Smooth muscle cell (in vitro differentiated cells): ENCODE measurements around the gene TMEM72. TPM values are rescaled to one million over a fixed set of nuclear protein-coding genes. Genes with fewer than 3 reads are reported as not detected.
A peak's percentile ranks its signal among the peaks of the same experiment; 100 is the strongest.

Experiments
- DNase-seq: peaks from one replicate; lab custom pipeline; 2025; ENCODE audit not compliant: unreplicated experiment; lab: John Stamatoyannopoulos, UW
- H2AFZ ChIP-seq: fragments of 200-600 bp; sonication (generic); 2 replicates; pipeline ENCODE4 v1.6.0; 2016; ENCODE audit warnings: antibody characterized with exemption, low read depth, mild to moderate bottlenecking
- H3F3A ChIP-seq: fragments of 200-600 bp; sonication (generic); 2 replicates; pipeline ENCODE4 v1.6.0; 2017; ENCODE audit warnings: antibody characterized with exemption, low read depth
- H3K27ac ChIP-seq: fragments of 200-600 bp; sonication (generic); 2 replicates; pipeline ENCODE4 v1.5.1; 2016; ENCODE audit warnings: low read depth, mild to moderate bottlenecking
- H3K27me3 ChIP-seq: fragments of 200-600 bp; sonication (generic); 2 replicates; pipeline ENCODE4 v1.6.1; 2016; ENCODE audit warnings: low read depth, mild to moderate bottlenecking
- H3K36me3 ChIP-seq: fragments of 200-600 bp; sonication (generic); 2 replicates; pipeline ENCODE4 v1.5.1; 2016; ENCODE audit warnings: low read depth
- H3K4me1 ChIP-seq: fragments of 200-600 bp; sonication (generic); 2 replicates; pipeline ENCODE4 v1.5.1; 2016; ENCODE audit warnings: low read depth
- H3K4me2 ChIP-seq: fragments of 200-600 bp; sonication (generic); 2 replicates; pipeline ENCODE4 v1.6.0; 2016; ENCODE audit warnings: mild to moderate bottlenecking
- H3K4me3 ChIP-seq: fragments of 200-600 bp; sonication (generic); 2 replicates; pipeline ENCODE4 v1.5.1; 2016; ENCODE audit warnings: mild to moderate bottlenecking
- H3K79me2 ChIP-seq: fragments of 200-600 bp; sonication (generic); 2 replicates; pipeline ENCODE4 v1.6.0; 2016; ENCODE audit warnings: low read depth, mild to moderate bottlenecking
- H3K9ac ChIP-seq: fragments of 200-600 bp; sonication (generic); 2 replicates; pipeline ENCODE4 v1.6.0; 2016; ENCODE audit warnings: low read depth
- H3K9me3 ChIP-seq: fragments of 200-600 bp; sonication (generic); replicated peaks from 2 replicates; pipeline ENCODE4 v1.5.1; 2016; ENCODE audit warnings: low read depth
- H4K20me1 ChIP-seq: fragments of 200-600 bp; sonication (generic); 2 replicates; pipeline ENCODE4 v1.6.0; 2016; ENCODE audit warnings: low read depth
- WGBS: methylation state at CpG from one replicate; pipeline ENCODE4 v1.1.7; 2016; ENCODE audit warnings: low lambda C conversion rate; 5-methylcytosine and 5-hydroxymethylcytosine counted together
- polyA plus RNA-seq: library from polyadenylated mRNA; unstranded; fragments of >200 nt; fragmentation: Nextera tagmentation; extraction: Ambion mirVana; gene quantifications from 2 replicates; pipeline ENCODE4 v1.2.1, GENCODE V29; 2016
- total RNA-seq: library from RNA; depleted of rRNA; stranded (reverse); fragments of >200 nt; gene quantifications from 2 replicates; pipeline ENCODE4 v1.2.3, GENCODE V29; 2014
- TF ChIP-seq, protein P1 (sequence below): fragments of 200-600 bp; sonication (generic); IDR thresholded peaks from 2 replicates; pipeline ENCODE4 v1.5.1; 2017; ENCODE audit warnings: borderline replicate concordance, mild to moderate bottlenecking, antibody characterized with exemption; ENCODE audit not compliant: insufficient read depth, poor library complexity, severe bottlenecking

Gene TMEM72
- total and polyA plus RNA-seq, 2 experiments from 2014 or later, result not detected

- Histone ChIP-seq H3K9ac (no peak overlapping the region), H3F3A (peaks cover 6% of the 10 kb centered on the region), H3K4me2 (peak overlapping the region; percentile 83), H4K20me1 (no peaks in the 10 kb centered on the region), H3K27ac (peak overlapping the region; percentile 53), H3K9me3 (no peaks in the 10 kb centered on the region), H3K27me3 (no peaks in the 10 kb centered on the region), H3K4me1 (peaks cover 39% of the 10 kb centered on the region), H3K4me3 (peak overlapping the region; percentile 39), H2AFZ (no peak overlapping the region), H3K79me2 (no peaks in the 10 kb centered on the region), H3K36me3 (no peaks in the 10 kb centered on the region)
- DNase-seq, result no peak
- WGBS, result 35% methylated on average over 4 of the region's 4 CpGs
- TF ChIP-seq, protein P1, sequence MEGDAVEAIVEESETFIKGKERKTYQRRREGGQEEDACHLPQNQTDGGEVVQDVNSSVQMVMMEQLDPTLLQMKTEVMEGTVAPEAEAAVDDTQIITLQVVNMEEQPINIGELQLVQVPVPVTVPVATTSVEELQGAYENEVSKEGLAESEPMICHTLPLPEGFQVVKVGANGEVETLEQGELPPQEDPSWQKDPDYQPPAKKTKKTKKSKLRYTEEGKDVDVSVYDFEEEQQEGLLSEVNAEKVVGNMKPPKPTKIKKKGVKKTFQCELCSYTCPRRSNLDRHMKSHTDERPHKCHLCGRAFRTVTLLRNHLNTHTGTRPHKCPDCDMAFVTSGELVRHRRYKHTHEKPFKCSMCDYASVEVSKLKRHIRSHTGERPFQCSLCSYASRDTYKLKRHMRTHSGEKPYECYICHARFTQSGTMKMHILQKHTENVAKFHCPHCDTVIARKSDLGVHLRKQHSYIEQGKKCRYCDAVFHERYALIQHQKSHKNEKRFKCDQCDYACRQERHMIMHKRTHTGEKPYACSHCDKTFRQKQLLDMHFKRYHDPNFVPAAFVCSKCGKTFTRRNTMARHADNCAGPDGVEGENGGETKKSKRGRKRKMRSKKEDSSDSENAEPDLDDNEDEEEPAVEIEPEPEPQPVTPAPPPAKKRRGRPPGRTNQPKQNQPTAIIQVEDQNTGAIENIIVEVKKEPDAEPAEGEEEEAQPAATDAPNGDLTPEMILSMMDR, result no peak
Observed at GRCh38 chr10:44978213-44978569, 67.1 kb downstream of the TMEM72 start.

- Histone ChIP-seq H3F3A (peaks cover 6% of the 10 kb centered on the region), H3K27ac (peak within 1 kb of the TSS; percentile 53), H3K9ac (peak within 1 kb of the TSS; percentile 32), H3K27me3 (no peaks in the 10 kb centered on the region), H3K79me2 (no peaks in the 10 kb centered on the region), H3K36me3 (no peaks in the 10 kb centered on the region), H2AFZ (peak within 1 kb of the TSS; percentile 26), H3K4me3 (peak within 1 kb of the TSS; percentile 39), H4K20me1 (no peaks in the 10 kb centered on the region), H3K9me3 (no peaks in the 10 kb centered on the region), H3K4me1 (peaks cover 39% of the 10 kb centered on the region), H3K4me2 (peak within 1 kb of the TSS; percentile 83)
- TF ChIP-seq, protein P1, result no peak
- WGBS, result 22% methylated on average over 12 of the region's 12 CpGs
- DNase-seq, result peak; percentile 35
Observed at GRCh38 chr10:44978570-44979280, 67.6 kb downstream of the TMEM72 start, which contains the start of gene DEPP1. Gene DEPP1 (minus strand): TSS chr10:44978809. CDS start chr10:44978030, 779 bp downstream.

DNA sequence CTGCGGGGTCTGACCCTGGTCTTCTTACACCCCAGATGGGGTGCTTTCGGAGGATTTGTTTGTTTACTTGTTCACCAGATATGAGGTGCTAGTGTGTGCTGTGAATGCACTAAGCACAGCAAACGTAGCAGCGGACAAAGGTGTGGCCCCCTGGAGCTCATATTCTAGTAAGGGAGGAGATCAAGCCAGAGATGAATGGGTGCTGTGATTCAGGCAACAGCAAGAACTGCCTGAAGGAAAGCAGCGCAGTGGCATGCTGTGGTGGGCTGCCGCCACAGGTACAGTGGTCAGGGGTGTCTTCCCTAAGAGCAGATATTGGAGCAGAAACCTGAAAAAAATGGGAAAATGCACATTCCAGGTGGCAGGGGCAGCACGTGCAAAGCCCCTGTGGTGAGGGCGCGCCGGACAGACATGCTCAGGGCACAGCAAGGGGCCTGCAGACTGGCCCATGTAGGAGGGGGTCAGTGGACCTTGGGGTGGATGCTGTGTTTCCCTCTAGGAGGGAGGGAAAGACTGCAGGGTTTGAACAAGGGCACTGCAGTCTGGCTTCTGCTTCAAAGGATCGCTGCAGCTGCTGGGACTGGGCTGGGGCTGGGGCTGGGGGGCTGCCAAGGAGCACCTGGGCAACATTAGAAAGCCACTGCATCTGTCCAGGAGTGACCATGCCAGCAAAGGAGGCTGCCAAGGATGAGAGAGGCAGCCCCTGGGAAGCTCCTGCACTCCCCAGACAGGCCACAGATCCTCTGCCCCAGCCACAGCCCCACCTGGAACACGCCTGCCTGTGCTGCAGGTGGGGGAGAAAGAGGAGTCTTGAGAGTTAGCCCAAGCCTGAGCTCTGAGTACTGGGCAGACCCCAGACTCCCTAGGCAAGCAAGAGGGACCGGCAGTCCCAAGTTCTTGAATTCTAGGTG, 68.4 kb downstream of the TMEM72 start:
- TF ChIP-seq, protein P1, result no peak
- Histone ChIP-seq H3K9me3 (no peaks in the 10 kb centered on the region), H2AFZ (peak overlapping the region; percentile 26), H3K4me3 (no peak overlapping the region), H3F3A (peaks cover 6% of the 10 kb centered on the region), H3K9ac (peak overlapping the region; percentile 32), H3K27me3 (no peaks in the 10 kb centered on the region), H3K4me2 (peak overlapping the region; percentile 83), H3K27ac (peak overlapping the region; percentile 83), H3K4me1 (peaks cover 39% of the 10 kb centered on the region), H4K20me1 (no peaks in the 10 kb centered on the region), H3K79me2 (no peaks in the 10 kb centered on the region), H3K36me3 (no peaks in the 10 kb centered on the region)
- 87% methylated on average over 13 of the region's 13 CpGs for WGBS
- DNase-seq, result no peak
